Measurements from ENCODE around the gene USP37.

DNA sequence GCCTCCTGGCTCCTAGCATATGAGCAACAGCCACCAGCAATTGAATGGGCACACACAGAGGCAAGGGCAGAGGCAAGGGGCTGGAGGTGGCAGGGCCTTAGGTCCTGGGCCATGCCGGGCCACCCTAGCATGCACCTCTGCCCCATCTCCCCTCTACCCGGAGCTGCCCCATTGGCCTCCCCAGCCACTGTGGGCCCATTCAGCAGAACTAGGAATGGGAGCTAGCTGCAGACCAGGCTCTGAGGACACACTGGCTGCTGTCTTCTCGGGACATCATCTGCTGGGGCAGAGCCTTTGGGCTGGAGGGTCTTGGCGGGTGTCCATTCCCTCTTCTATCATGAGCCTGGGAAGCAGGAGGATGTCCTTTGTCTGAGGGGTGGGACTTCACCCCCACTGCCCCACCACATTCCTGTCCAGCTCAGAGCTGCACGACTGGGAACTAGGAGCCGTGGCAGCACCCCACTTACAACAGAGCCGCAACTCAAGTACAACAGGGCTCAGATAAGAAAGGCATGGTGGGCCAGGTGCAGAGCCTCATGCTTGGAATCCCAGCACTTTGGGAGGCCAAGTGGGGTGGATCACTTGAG lies 148.4 kb downstream of the USP37 start:
- TF ChIP-seq CTCF (IDR thresholded peaks at IDR 0.05) (no peak), POLR2A (IDR thresholded peaks at IDR 0.05) (no peak)

Measured in body of pancreas (tissue), 4 donors.